ENCODE data around the gene MBTPS1. TPM values are rescaled to one million over a fixed set of nuclear protein-coding genes. Genes with fewer than 3 reads are reported as not detected.

MBTPS1 gene
- polyA plus RNA-seq, 1 donor from 2014 or later, result 66.9 TPM

DNA sequence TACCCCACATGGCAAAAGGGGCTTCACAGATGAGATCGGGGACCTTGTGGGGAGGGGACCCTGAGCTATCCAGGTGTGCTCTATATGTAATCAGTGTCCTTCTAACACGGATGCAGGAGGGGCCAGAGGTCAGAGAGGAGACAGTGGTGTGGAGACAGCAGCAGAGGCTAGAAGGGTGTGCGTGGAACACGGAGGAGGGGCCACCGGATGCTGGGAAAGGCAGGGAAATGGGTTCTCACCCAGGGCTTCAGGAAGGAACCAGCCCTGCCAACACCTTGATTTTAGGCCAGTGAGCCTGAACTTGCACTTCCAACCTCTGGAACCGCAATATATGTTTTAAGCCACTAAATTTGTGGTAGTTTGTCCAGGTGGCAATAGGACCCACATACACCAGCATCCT, 69.5 kb downstream of the MBTPS1 start:
- Histone ChIP-seq H3K36me3 (ENCODE audit: insufficient read depth, low read length) (no peaks in the 10 kb centered on the region), H4K20me1 (ENCODE audit: insufficient read depth) (no peaks in the 10 kb centered on the region), H3K9me2 (ENCODE audit: insufficient read depth, low read length) (no peaks in the 10 kb centered on the region), H3K9me3 (ENCODE audit: low read length) (no peaks in the 10 kb centered on the region), H3K4me3 (ENCODE audit: low read length) (no peak overlapping the region), H3K27me3 (ENCODE audit: insufficient read depth, low read depth, low read length) (no peaks in the 10 kb centered on the region), H3K9ac (ENCODE audit: low read length) (no peak overlapping the region), H3K27ac (ENCODE audit: low read length) (no peak overlapping the region), H3F3A (ENCODE audit: insufficient read depth, low read length, poor library complexity, severe bottlenecking) (no peaks in the 10 kb centered on the region), H2AFZ (ENCODE audit: low read depth, low read length) (no peak overlapping the region), H3K79me2 (replicated peaks; ENCODE audit: insufficient read depth, low read length) (no peaks in the 10 kb centered on the region), H3K4me2 (ENCODE audit: low read length) (no peak overlapping the region)
- TF ChIP-seq MXI1 (conservative IDR thresholded peaks at IDR 0.05; ENCODE audit: poor library complexity, severe bottlenecking) (no peak), RAD21 (conservative IDR thresholded peaks at IDR 0.05) (no peak), POLR2AphosphoS5 (IDR thresholded peaks at IDR 0.05) (no peak), EP300 (conservative IDR thresholded peaks at IDR 0.05; ENCODE audit: poor library complexity, severe bottlenecking) (no peak), SMC3 (conservative IDR thresholded peaks at IDR 0.05; ENCODE audit: poor library complexity) (no peak), TAF1 (IDR thresholded peaks at IDR 0.05; ENCODE audit: low read depth) (no peak), EZH2 (IDR thresholded peaks at IDR 0.05; ENCODE audit: borderline replicate concordance, insufficient read depth, low read length, poor library complexity, severe bottlenecking) (no peak)
- TF ChIP-seq, protein P1, sequence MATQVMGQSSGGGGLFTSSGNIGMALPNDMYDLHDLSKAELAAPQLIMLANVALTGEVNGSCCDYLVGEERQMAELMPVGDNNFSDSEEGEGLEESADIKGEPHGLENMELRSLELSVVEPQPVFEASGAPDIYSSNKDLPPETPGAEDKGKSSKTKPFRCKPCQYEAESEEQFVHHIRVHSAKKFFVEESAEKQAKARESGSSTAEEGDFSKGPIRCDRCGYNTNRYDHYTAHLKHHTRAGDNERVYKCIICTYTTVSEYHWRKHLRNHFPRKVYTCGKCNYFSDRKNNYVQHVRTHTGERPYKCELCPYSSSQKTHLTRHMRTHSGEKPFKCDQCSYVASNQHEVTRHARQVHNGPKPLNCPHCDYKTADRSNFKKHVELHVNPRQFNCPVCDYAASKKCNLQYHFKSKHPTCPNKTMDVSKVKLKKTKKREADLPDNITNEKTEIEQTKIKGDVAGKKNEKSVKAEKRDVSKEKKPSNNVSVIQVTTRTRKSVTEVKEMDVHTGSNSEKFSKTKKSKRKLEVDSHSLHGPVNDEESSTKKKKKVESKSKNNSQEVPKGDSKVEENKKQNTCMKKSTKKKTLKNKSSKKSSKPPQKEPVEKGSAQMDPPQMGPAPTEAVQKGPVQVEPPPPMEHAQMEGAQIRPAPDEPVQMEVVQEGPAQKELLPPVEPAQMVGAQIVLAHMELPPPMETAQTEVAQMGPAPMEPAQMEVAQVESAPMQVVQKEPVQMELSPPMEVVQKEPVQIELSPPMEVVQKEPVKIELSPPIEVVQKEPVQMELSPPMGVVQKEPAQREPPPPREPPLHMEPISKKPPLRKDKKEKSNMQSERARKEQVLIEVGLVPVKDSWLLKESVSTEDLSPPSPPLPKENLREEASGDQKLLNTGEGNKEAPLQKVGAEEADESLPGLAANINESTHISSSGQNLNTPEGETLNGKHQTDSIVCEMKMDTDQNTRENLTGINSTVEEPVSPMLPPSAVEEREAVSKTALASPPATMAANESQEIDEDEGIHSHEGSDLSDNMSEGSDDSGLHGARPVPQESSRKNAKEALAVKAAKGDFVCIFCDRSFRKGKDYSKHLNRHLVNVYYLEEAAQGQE (IDR thresholded peaks at IDR 0.05; ENCODE audit: borderline replicate concordance), result no peak
- TF ChIP-seq, protein P2, sequence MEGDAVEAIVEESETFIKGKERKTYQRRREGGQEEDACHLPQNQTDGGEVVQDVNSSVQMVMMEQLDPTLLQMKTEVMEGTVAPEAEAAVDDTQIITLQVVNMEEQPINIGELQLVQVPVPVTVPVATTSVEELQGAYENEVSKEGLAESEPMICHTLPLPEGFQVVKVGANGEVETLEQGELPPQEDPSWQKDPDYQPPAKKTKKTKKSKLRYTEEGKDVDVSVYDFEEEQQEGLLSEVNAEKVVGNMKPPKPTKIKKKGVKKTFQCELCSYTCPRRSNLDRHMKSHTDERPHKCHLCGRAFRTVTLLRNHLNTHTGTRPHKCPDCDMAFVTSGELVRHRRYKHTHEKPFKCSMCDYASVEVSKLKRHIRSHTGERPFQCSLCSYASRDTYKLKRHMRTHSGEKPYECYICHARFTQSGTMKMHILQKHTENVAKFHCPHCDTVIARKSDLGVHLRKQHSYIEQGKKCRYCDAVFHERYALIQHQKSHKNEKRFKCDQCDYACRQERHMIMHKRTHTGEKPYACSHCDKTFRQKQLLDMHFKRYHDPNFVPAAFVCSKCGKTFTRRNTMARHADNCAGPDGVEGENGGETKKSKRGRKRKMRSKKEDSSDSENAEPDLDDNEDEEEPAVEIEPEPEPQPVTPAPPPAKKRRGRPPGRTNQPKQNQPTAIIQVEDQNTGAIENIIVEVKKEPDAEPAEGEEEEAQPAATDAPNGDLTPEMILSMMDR (IDR thresholded peaks at IDR 0.05; ENCODE audit: poor library complexity, severe bottlenecking), result no peak

DNA sequence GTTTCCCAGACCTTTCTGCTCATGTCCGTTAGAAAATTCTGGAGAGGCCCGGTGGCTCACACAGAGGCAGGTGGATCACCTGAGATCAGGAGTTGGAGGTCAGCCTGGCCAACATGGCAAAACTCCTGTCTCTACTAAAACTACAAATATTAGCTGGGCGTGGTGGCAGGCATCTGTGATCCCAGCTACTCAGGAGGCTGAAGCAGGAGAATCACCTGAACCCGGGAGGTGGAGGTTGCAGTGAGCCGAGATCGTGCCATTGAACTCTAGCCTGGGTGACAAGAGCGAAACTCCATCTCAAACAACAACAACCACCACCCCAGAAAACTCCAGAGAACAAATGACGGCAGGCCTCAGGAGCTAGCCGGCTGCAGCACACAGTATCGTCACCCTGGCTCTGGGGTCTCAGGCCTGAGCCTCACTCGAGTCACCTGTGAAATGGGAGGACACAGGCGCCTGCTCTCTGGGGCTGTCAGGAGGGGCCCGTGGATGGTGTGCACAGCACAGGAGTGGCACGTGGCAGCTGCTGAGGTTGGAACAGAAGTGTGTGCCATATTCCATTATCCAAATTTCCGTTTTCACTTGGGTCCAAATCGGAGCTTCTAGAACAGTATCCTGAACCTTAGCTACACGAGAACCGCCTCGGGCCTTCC, 70.8 kb downstream of the MBTPS1 start:
- H3K9me3 ChIP-seq (ENCODE audit: low read length), result no peaks in the 10 kb centered on the region
- no peaks in the 10 kb centered on the region for H3K36me3 ChIP-seq (ENCODE audit: insufficient read depth, low read length)
- no peaks in the 10 kb centered on the region for H4K20me1 ChIP-seq (ENCODE audit: insufficient read depth)
- no peaks in the 10 kb centered on the region for H3K9me2 ChIP-seq (ENCODE audit: insufficient read depth, low read length)
- H3K27me3 ChIP-seq (ENCODE audit: insufficient read depth, low read depth, low read length), result no peaks in the 10 kb centered on the region
- no peak overlapping the region for H2AFZ ChIP-seq (ENCODE audit: low read depth, low read length)
- no peaks in the 10 kb centered on the region for H3K79me2 ChIP-seq (replicated peaks; ENCODE audit: insufficient read depth, low read length)
- no peak overlapping the region for H3K27ac ChIP-seq (ENCODE audit: low read length)
- no peak overlapping the region for H3K4me3 ChIP-seq (ENCODE audit: low read length)
- no peak overlapping the region for H3K9ac ChIP-seq (ENCODE audit: low read length)
- no peak for TF ChIP-seq EZH2 (IDR thresholded peaks at IDR 0.05; ENCODE audit: borderline replicate concordance, insufficient read depth, low read length, poor library complexity, severe bottlenecking)
- no peak for TF ChIP-seq EP300 (conservative IDR thresholded peaks at IDR 0.05; ENCODE audit: poor library complexity, severe bottlenecking)
- no peak for TF ChIP-seq POLR2AphosphoS5 (IDR thresholded peaks at IDR 0.05)
- TF ChIP-seq, protein P1 (IDR thresholded peaks at IDR 0.05; ENCODE audit: borderline replicate concordance), result no peak
- no peak for TF ChIP-seq TAF1 (IDR thresholded peaks at IDR 0.05; ENCODE audit: low read depth)
- TF ChIP-seq MXI1 (conservative IDR thresholded peaks at IDR 0.05; ENCODE audit: poor library complexity, severe bottlenecking), result no peak
- no peak for TF ChIP-seq SMC3 (conservative IDR thresholded peaks at IDR 0.05; ENCODE audit: poor library complexity)
- TF ChIP-seq, protein P2 (IDR thresholded peaks at IDR 0.05; ENCODE audit: poor library complexity, severe bottlenecking), result no peak
- TF ChIP-seq RAD21 (conservative IDR thresholded peaks at IDR 0.05), result no peak
- no peak overlapping the region for H3K4me2 ChIP-seq (ENCODE audit: low read length)
- H3F3A ChIP-seq (ENCODE audit: insufficient read depth, low read length, poor library complexity, severe bottlenecking), result no peaks in the 10 kb centered on the region

All from neural cell (in vitro differentiated cells).